WTC11 (cell line): ENCODE results near the gene ZFPM1. TPM values are rescaled to one million over a fixed set of nuclear protein-coding genes. Genes with fewer than 3 reads are reported as not detected.

ENCODE experiments used
- AFF4 ChIP-seq: sonication (generic); formaldehyde crosslinking; IDR thresholded peaks from 2 replicates; pipeline ENCODE4 v1.8.1; 2023; ENCODE audit warnings: mild to moderate bottlenecking, missing genetic modification reagents, borderline replicate concordance
- CREB1 ChIP-seq: sonication (generic); formaldehyde crosslinking; IDR thresholded peaks from 2 replicates; pipeline ENCODE4 v1.8.0; 2023; ENCODE audit warnings: mild to moderate bottlenecking, missing genetic modification reagents
- CREM ChIP-seq: sonication (generic); formaldehyde crosslinking; IDR thresholded peaks from 2 replicates; pipeline ENCODE4 v1.8.1; 2022; ENCODE audit warnings: mild to moderate bottlenecking, missing genetic modification reagents, moderate library complexity
- E2F1 ChIP-seq: sonication (generic); formaldehyde crosslinking; IDR thresholded peaks from 2 replicates; pipeline ENCODE4 v1.8.0; 2022; ENCODE audit warnings: mild to moderate bottlenecking, missing genetic modification reagents
- E2F5 ChIP-seq: sonication (generic); formaldehyde crosslinking; IDR thresholded peaks from 2 replicates; pipeline ENCODE4 v1.8.1; 2022; ENCODE audit warnings: mild to moderate bottlenecking, moderate library complexity, missing genetic modification reagents
- ERG ChIP-seq: fragments of 250-450 bp; sonication (Bioruptor Pico); IDR thresholded peaks from 2 replicates; pipeline ENCODE4 v1.8.0; 2021; ENCODE audit warnings: mild to moderate bottlenecking
- FOXP4 ChIP-seq: sonication (generic); formaldehyde crosslinking; IDR thresholded peaks from 2 replicates; pipeline ENCODE4 v1.8.0; 2022; ENCODE audit warnings: mild to moderate bottlenecking, missing genetic modification reagents
- GTF2I ChIP-seq: fragments of 250-450 bp; sonication (Bioruptor Pico); conservative IDR thresholded peaks from 2 replicates; pipeline ENCODE4 v1.4.0; 2021; ENCODE audit warnings: mild to moderate bottlenecking
- MAX ChIP-seq: sonication (generic); formaldehyde crosslinking; IDR thresholded peaks from 2 replicates; pipeline ENCODE4 v1.8.0; 2022; ENCODE audit warnings: mild to moderate bottlenecking, missing genetic modification reagents
- MYBL2 ChIP-seq: sonication (generic); formaldehyde crosslinking; IDR thresholded peaks from 2 replicates; pipeline ENCODE4 v1.8.1; 2023; ENCODE audit warnings: mild to moderate bottlenecking, moderate library complexity, missing genetic modification reagents
- PRDM15 ChIP-seq: sonication (generic); formaldehyde crosslinking; IDR thresholded peaks from 2 replicates; pipeline ENCODE4 v1.8.0; 2022; ENCODE audit warnings: missing genetic modification reagents
- SP1 ChIP-seq: sonication (generic); formaldehyde crosslinking; conservative IDR thresholded peaks from 2 replicates; pipeline ENCODE4 v1.8.1; 2022; ENCODE audit warnings: missing genetic modification reagents
- TCF7 ChIP-seq: sonication (generic); formaldehyde crosslinking; IDR thresholded peaks from 2 replicates; pipeline ENCODE4 v1.8.0; 2022; ENCODE audit warnings: mild to moderate bottlenecking, low read depth, missing genetic modification reagents, moderate library complexity
- ZBTB21 ChIP-seq: sonication (generic); formaldehyde crosslinking; IDR thresholded peaks from 2 replicates; pipeline ENCODE4 v1.8.1; 2023; ENCODE audit warnings: mild to moderate bottlenecking, missing genetic modification reagents, borderline replicate concordance
- ZNF219 ChIP-seq: sonication (generic); formaldehyde crosslinking; IDR thresholded peaks from 2 replicates; pipeline ENCODE4 v1.8.0; 2023; ENCODE audit warnings: missing genetic modification reagents, mild to moderate bottlenecking, borderline replicate concordance
- ZNF317 ChIP-seq: sonication (generic); formaldehyde crosslinking; IDR thresholded peaks from 2 replicates; pipeline ENCODE4 v1.8.1; 2023; ENCODE audit warnings: low read depth, mild to moderate bottlenecking, moderate library complexity, missing genetic modification reagents, borderline replicate concordance
- ZNF425 ChIP-seq: fragments of 250-450 bp; sonication (Bioruptor Pico); conservative IDR thresholded peaks from 2 replicates; pipeline ENCODE4 v1.9.0; 2021; ENCODE audit warnings: mild to moderate bottlenecking
- total RNA-seq: library from RNA; stranded (reverse); gene quantifications from 3 replicates; pipeline ENCODE4 v1.2.3, GENCODE V29; 2021

Gene ZFPM1
- total RNA-seq, 1 experiment from 2014 or later, result 9.3 TPM

GRCh38 chr16:88452482-88453216 is 431 bp upstream of the ZFPM1 start (continued):
- TF ChIP-seq AFF4 (CRISPR knock-in tag) (no peak), PRDM15 (no peak; the same call in 1 of the 2 replicates), CREB1 (peak; percentile 97), GTF2I (CRISPR knock-in tag) (no peak), MYBL2 (CRISPR knock-in tag) (peak; percentile 96; the same call in 1 of the 2 replicates), CREM (CRISPR knock-in tag) (peak; percentile 86; the same call in 1 of the 2 replicates), E2F5 (CRISPR knock-in tag) (peak; percentile 95), MAX (CRISPR knock-in tag) (peak; percentile 100), ZBTB21 (CRISPR knock-in tag) (no peak), ZNF425 (CRISPR knock-in tag) (no peak), ZNF219 (no peak), ZNF317 (CRISPR knock-in tag) (peak; percentile 78), FOXP4 (CRISPR knock-in tag) (peak; percentile 97), SP1 (peak; percentile 97), E2F1 (CRISPR knock-in tag) (peak; percentile 88), TCF7 (CRISPR knock-in tag) (peak; percentile 82; the same call in 1 of the 2 replicates), ERG (CRISPR knock-in tag) (no peak)
- TF ChIP-seq, all 79 proteins: peak for 39
